ENCODE data around the gene VCPKMT.

DNA sequence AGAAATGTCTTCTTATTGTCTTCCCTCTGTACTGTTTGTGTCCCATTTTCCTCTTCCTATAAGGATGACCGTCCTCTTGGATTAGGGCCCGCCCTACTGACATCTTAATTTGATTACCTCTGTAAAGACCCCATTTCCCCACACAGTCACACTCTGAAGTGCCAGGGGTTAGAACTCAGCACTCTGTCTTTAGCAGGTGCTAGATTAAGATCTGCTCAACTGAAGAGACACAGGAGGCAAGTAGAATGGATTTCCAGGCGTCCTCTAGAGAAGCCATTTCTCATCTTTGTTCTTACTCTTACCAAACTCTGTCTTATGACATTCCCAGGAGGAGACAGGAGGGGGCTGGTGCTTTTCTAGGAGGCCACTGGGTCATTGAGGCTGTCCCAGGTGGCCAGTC is 50.8 kb downstream of the VCPKMT start:
- TF ChIP-seq, protein P1, sequence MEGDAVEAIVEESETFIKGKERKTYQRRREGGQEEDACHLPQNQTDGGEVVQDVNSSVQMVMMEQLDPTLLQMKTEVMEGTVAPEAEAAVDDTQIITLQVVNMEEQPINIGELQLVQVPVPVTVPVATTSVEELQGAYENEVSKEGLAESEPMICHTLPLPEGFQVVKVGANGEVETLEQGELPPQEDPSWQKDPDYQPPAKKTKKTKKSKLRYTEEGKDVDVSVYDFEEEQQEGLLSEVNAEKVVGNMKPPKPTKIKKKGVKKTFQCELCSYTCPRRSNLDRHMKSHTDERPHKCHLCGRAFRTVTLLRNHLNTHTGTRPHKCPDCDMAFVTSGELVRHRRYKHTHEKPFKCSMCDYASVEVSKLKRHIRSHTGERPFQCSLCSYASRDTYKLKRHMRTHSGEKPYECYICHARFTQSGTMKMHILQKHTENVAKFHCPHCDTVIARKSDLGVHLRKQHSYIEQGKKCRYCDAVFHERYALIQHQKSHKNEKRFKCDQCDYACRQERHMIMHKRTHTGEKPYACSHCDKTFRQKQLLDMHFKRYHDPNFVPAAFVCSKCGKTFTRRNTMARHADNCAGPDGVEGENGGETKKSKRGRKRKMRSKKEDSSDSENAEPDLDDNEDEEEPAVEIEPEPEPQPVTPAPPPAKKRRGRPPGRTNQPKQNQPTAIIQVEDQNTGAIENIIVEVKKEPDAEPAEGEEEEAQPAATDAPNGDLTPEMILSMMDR (IDR thresholded peaks at IDR 0.05), result no peak
- TF ChIP-seq POLR2A (IDR thresholded peaks at IDR 0.05), result no peak

Measured in uterus (tissue), 2 donors.